22Rv1 (cell line): ENCODE measurements around the gene CDC14A.

Source experiments
- ZFX ChIP-seq: fragments of 450-650 bp; IDR thresholded peaks from 2 replicates; pipeline ENCODE4 v1.6.1; 2017; ENCODE audit warnings: antibody characterized with exemption, borderline replicate concordance
- TF ChIP-seq, protein P1 (sequence below): fragments of 450-650 bp; IDR thresholded peaks from 2 replicates; pipeline ENCODE4 v1.5.1; 2017; ENCODE audit warnings: mild to moderate bottlenecking

DNA sequence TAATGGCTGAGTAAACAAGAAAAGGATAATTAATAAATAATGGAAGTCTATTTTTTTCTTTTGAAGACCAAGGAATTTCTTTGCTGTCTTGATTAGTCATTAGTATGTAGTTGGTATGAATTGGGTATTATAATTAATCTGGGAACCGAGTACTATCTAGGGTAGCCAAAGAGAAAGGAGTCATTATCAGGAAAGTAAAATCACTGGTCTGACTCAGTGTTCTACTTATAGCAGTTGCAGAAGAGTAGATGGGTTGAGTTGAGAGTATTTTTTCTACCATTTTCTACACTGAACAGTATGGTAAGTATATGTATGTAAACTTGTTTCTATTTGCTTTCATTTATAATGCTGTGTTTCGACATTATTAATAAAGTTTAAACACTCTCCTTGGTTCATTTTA is 26.6 kb downstream of the CDC14A start:
- TF ChIP-seq, protein P1, sequence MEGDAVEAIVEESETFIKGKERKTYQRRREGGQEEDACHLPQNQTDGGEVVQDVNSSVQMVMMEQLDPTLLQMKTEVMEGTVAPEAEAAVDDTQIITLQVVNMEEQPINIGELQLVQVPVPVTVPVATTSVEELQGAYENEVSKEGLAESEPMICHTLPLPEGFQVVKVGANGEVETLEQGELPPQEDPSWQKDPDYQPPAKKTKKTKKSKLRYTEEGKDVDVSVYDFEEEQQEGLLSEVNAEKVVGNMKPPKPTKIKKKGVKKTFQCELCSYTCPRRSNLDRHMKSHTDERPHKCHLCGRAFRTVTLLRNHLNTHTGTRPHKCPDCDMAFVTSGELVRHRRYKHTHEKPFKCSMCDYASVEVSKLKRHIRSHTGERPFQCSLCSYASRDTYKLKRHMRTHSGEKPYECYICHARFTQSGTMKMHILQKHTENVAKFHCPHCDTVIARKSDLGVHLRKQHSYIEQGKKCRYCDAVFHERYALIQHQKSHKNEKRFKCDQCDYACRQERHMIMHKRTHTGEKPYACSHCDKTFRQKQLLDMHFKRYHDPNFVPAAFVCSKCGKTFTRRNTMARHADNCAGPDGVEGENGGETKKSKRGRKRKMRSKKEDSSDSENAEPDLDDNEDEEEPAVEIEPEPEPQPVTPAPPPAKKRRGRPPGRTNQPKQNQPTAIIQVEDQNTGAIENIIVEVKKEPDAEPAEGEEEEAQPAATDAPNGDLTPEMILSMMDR: no peak
- no peak for TF ChIP-seq ZFX
